HepG2 (cell line): ENCODE data around the gene PLCB1. TPM values are rescaled to one million over a fixed set of nuclear protein-coding genes. Genes with fewer than 3 reads are reported as not detected.

Experiments used
- ATF1 ChIP-seq: IDR thresholded peaks from 2 replicates; pipeline ENCODE4 v1.6.1; 2016; ENCODE audit warnings: mild to moderate bottlenecking, control low read depth
- EP300 ChIP-seq, 3 experiments: sonication (generic) in 1 of 3; formaldehyde crosslinking in 1 of 3; IDR thresholded peaks; 2 replicates each; pipeline versions ENCODE4 v1.5.1 to v1.6.1; 2011 to 2020; ENCODE audit warnings: low read depth in 2 of 3, low read length in 2 of 3, borderline replicate concordance in 1 of 3, improper control_type of control experiment in 1 of 3, mild to moderate bottlenecking in 1 of 3, missing genetic modification reagents in 1 of 3, moderate library complexity in 1 of 3
- ETV5 ChIP-seq: IDR thresholded peaks from 2 replicates; pipeline ENCODE4 v1.6.1; 2018; ENCODE audit warnings: missing biosample characterization, missing genetic modification reagents, inconsistent platforms, borderline replicate concordance
- FOXP1 ChIP-seq, 2 experiments: fragments of 450-650 bp in 1 of 2; IDR thresholded peaks; 2 replicates each; pipeline ENCODE4 v1.6.1; 2017 to 2018; ENCODE audit warnings: antibody characterized with exemption in 1 of 2
- GATA4 ChIP-seq: sonication (generic); IDR thresholded peaks from 2 replicates; pipeline ENCODE4 v1.6.1; 2016; ENCODE audit warnings: antibody characterized with exemption, low read depth, borderline replicate concordance
- GFI1 ChIP-seq: sonication (generic); formaldehyde crosslinking; IDR thresholded peaks from 2 replicates; pipeline ENCODE4 v1.5.0; 2020; ENCODE audit warnings: missing genetic modification reagents, mild to moderate bottlenecking, borderline replicate concordance
- HOXA3 ChIP-seq: sonication (generic); formaldehyde crosslinking; IDR thresholded peaks from 2 replicates; pipeline ENCODE4 v1.5.0; 2020; ENCODE audit warnings: missing genetic modification reagents
- IRF2 ChIP-seq: IDR thresholded peaks from 2 replicates; pipeline ENCODE4 v1.6.1; 2018; ENCODE audit warnings: missing genetic modification reagents, missing compliant biosample characterization
- ISL2 ChIP-seq: sonication (generic); formaldehyde crosslinking; IDR thresholded peaks from 2 replicates; pipeline ENCODE4 v1.5.0; 2020; ENCODE audit warnings: missing genetic modification reagents
- KMT2B ChIP-seq: IDR thresholded peaks from 2 replicates; pipeline ENCODE4 v1.6.1; 2016; ENCODE audit warnings: missing genetic modification reagents, missing compliant biosample characterization
- MEF2D ChIP-seq: sonication (generic); formaldehyde crosslinking; IDR thresholded peaks from 2 replicates; pipeline ENCODE4 v1.5.1; 2020; ENCODE audit warnings: mild to moderate bottlenecking, missing genetic modification reagents
- NCOA5 ChIP-seq: sonication (generic); formaldehyde crosslinking; IDR thresholded peaks from 2 replicates; pipeline ENCODE4 v1.4.0; 2020; ENCODE audit warnings: missing genetic modification reagents
- NFIC ChIP-seq: IDR thresholded peaks from 2 replicates; pipeline ENCODE4 v1.6.1; 2012; ENCODE audit warnings: mild to moderate bottlenecking, low read length, inconsistent platforms
- NPAS2 ChIP-seq: sonication (generic); formaldehyde crosslinking; IDR thresholded peaks from 2 replicates; pipeline ENCODE4 v1.8.0; 2022; ENCODE audit warnings: mild to moderate bottlenecking, missing genetic modification reagents, borderline replicate concordance
- RARA ChIP-seq: IDR thresholded peaks from 2 replicates; pipeline ENCODE4 v1.6.1; 2016; ENCODE audit warnings: missing genetic modification reagents, missing compliant biosample characterization
- RFX1 ChIP-seq: fragments of 450-650 bp; IDR thresholded peaks from 2 replicates; pipeline ENCODE4 v1.6.1; 2017
- RFXAP ChIP-seq: sonication (generic); formaldehyde crosslinking; IDR thresholded peaks from 2 replicates; pipeline ENCODE4 v1.4.0; 2020; ENCODE audit warnings: missing genetic modification reagents, borderline replicate concordance
- SCMH1 ChIP-seq: sonication (generic); formaldehyde crosslinking; IDR thresholded peaks from 2 replicates; pipeline ENCODE4 v1.9.0; 2021; ENCODE audit warnings: missing genetic modification reagents, mild to moderate bottlenecking, borderline replicate concordance
- SMAD1 ChIP-seq: sonication (generic); formaldehyde crosslinking; IDR thresholded peaks from 2 replicates; pipeline ENCODE4 v1.4.0; 2020; ENCODE audit warnings: missing genetic modification reagents, low read depth, mild to moderate bottlenecking, borderline replicate concordance
- SP5 ChIP-seq: IDR thresholded peaks from 2 replicates; pipeline ENCODE4 v1.6.1; 2016; ENCODE audit warnings: low read depth, borderline replicate concordance
- SSRP1 ChIP-seq: IDR thresholded peaks from 2 replicates; pipeline ENCODE4 v1.6.1; 2016; ENCODE audit warnings: control low read depth
- STAT5B ChIP-seq: sonication (generic); formaldehyde crosslinking; IDR thresholded peaks from 2 replicates; pipeline ENCODE4 v1.4.0; 2020; ENCODE audit warnings: missing genetic modification reagents
- TOE1 ChIP-seq: sonication (generic); formaldehyde crosslinking; IDR thresholded peaks from 2 replicates; pipeline ENCODE4 v1.4.0; 2020; ENCODE audit warnings: mild to moderate bottlenecking, missing genetic modification reagents
- ZFP62 ChIP-seq: sonication (generic); formaldehyde crosslinking; IDR thresholded peaks from 2 replicates; pipeline ENCODE4 v1.4.0; 2020; ENCODE audit warnings: missing genetic modification reagents
- ZNF136 ChIP-seq: sonication (generic); formaldehyde crosslinking; IDR thresholded peaks from 2 replicates; pipeline ENCODE4 v1.8.1; 2022; ENCODE audit warnings: low read depth, mild to moderate bottlenecking, moderate library complexity, missing genetic modification reagents
- ZNF205 ChIP-seq: IDR thresholded peaks from 2 replicates; pipeline ENCODE4 v1.6.1; 2018; ENCODE audit warnings: missing biosample characterization, missing genetic modification reagents
- ZNF674 ChIP-seq: sonication (generic); formaldehyde crosslinking; IDR thresholded peaks from 2 replicates; pipeline ENCODE4 v1.5.0; 2020; ENCODE audit warnings: low read depth, mild to moderate bottlenecking, missing genetic modification reagents
- polyA plus RNA-seq, 8 experiments: library from polyadenylated mRNA; depleted of rRNA in 3 of 8; stranded (reverse) in 7 of 8; unstranded in 1 of 8; fragments of >200 nt; fragmentation: Illumina TruSeq in 4 of 8; extraction: Trizol in 4 of 8; gene quantifications; 2 replicates each; pipeline versions ENCODE4 v1.2.1 to v1.2.3, GENCODE V29; 2011 to 2016; ENCODE audit warnings: low read depth in 4 of 8, missing spikeins in 1 of 8, mixed read lengths in 1 of 8; ENCODE audit not compliant: insufficient read depth in 1 of 8
- total RNA-seq, 5 experiments: library from RNA; depleted of rRNA; stranded (reverse); fragments of >200 nt; fragmentation: Illumina TruSeq; extraction: Trizol; gene quantifications; 2 replicates each; pipeline ENCODE4 v1.2.3, GENCODE V29; 2016; ENCODE audit warnings: low read depth in 1 of 5
- TF ChIP-seq, protein P1 (sequence below): sonication (generic); formaldehyde crosslinking; IDR thresholded peaks from 2 replicates; pipeline ENCODE4 v1.5.1; 2020; ENCODE audit warnings: mild to moderate bottlenecking, missing genetic modification reagents, moderate library complexity
- TF ChIP-seq, protein P2 (sequence below): sonication (generic); formaldehyde crosslinking; IDR thresholded peaks from 2 replicates; pipeline ENCODE4 v1.4.0; 2020; ENCODE audit warnings: missing genetic modification reagents
- TF ChIP-seq, protein P3 (sequence below): IDR thresholded peaks from 2 replicates; pipeline ENCODE4 v1.6.1; 2016

Gene PLCB1
- total and polyA plus RNA-seq, 2 of the 13 experiments (the other 11 are each of a cell fraction or from before 2014, with no cell fraction given), result 42.4 to 55.9 TPM

DNA sequence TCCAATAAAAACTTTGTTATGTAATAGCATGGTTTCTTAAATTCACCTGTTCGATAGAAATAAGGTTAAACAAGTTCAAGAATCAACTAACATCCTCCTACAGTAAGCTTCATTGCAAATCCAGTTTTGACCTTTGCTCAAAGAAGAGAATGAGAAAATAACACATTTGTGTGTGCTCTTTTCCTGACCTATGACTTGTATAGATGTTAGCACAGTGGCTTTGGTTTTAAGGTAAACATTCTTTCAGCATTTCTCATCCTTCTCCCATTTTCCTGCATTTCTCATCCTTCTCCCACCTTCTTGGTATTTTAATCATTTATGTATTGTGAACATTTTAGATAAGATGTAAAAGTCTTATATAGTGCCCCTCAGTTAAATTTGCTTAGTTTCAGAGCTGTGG, 73.9 kb downstream of the PLCB1 start (continued):
- TF ChIP-seq, protein P1, sequence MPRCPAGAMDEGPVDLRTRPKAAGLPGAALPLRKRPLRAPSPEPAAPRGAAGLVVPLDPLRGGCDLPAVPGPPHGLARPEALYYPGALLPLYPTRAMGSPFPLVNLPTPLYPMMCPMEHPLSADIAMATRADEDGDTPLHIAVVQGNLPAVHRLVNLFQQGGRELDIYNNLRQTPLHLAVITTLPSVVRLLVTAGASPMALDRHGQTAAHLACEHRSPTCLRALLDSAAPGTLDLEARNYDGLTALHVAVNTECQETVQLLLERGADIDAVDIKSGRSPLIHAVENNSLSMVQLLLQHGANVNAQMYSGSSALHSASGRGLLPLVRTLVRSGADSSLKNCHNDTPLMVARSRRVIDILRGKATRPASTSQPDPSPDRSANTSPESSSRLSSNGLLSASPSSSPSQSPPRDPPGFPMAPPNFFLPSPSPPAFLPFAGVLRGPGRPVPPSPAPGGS (CRISPR knock-in tag), result no peak
- TF ChIP-seq RFXAP (CRISPR knock-in tag), result no peak
- TF ChIP-seq, protein P2, sequence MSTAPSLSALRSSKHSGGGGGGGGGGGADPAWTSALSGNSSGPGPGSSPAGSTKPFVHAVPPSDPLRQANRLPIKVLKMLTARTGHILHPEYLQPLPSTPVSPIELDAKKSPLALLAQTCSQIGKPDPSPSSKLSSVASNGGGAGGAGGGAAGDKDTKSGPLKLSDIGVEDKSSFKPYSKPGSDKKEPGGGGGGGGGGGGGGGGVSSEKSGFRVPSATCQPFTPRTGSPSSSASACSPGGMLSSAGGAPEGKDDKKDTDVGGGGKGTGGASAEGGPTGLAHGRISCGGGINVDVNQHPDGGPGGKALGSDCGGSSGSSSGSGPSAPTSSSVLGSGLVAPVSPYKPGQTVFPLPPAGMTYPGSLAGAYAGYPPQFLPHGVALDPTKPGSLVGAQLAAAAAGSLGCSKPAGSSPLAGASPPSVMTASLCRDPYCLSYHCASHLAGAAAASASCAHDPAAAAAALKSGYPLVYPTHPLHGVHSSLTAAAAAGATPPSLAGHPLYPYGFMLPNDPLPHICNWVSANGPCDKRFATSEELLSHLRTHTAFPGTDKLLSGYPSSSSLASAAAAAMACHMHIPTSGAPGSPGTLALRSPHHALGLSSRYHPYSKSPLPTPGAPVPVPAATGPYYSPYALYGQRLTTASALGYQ (CRISPR knock-in tag), result peak; percentile 92
- peak; percentile 75 for TF ChIP-seq KMT2B (CRISPR knock-in tag)
- no peak for TF ChIP-seq STAT5B (CRISPR knock-in tag)
- TF ChIP-seq RARA (CRISPR knock-in tag), result peak; percentile 99
- no peak for TF ChIP-seq ZNF136
- peak; percentile 94 for TF ChIP-seq GFI1 (CRISPR knock-in tag)
- TF ChIP-seq SP5, result peak; percentile 33; the same call in 1 of the 2 replicates
- peak; percentile 19; the same call in 1 of the 2 replicates for TF ChIP-seq HOXA3 (CRISPR knock-in tag)
- TF ChIP-seq ISL2 (CRISPR knock-in tag), result peak; percentile 94
- TF ChIP-seq RFX1, result no peak
- TF ChIP-seq ZNF205 (CRISPR knock-in tag), result peak; percentile 80; the same call in 1 of the 2 replicates
- peak; percentile 38; the same call in 1 of the 2 replicates for TF ChIP-seq ATF1 (CRISPR knock-in tag)
- TF ChIP-seq GATA4, result peak; percentile 30; the same call in 1 of the 2 replicates
- TF ChIP-seq NCOA5 (CRISPR knock-in tag), result no peak
- TF ChIP-seq SMAD1 (CRISPR knock-in tag), result no peak
- TF ChIP-seq, protein P3, sequence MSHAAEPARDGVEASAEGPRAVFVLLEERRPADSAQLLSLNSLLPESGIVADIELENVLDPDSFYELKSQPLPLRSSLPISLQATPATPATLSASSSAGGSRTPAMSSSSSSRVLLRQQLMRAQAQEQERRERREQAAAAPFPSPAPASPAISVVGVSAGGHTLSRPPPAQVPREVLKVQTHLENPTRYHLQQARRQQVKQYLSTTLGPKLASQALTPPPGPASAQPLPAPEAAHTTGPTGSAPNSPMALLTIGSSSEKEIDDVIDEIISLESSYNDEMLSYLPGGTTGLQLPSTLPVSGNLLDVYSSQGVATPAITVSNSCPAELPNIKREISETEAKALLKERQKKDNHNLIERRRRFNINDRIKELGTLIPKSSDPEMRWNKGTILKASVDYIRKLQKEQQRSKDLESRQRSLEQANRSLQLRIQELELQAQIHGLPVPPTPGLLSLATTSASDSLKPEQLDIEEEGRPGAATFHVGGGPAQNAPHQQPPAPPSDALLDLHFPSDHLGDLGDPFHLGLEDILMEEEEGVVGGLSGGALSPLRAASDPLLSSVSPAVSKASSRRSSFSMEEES (CRISPR knock-in tag), result peak; percentile 71
- peak; percentile 91; the same call in 1 of the 2 replicates for TF ChIP-seq NFIC
- TF ChIP-seq NPAS2 (CRISPR knock-in tag), result no peak
- TF ChIP-seq FOXP1 (IDR thresholded peaks at IDR 0.05), result peak; percentile 36; the same call in 1 of the 2 replicates
- TF ChIP-seq FOXP1 (CRISPR knock-in tag; IDR thresholded peaks at IDR 0.05), result peak; percentile 97
- no peak for TF ChIP-seq SCMH1 (CRISPR knock-in tag)
- peak; percentile 81 for TF ChIP-seq MEF2D
- TF ChIP-seq ZFP62, result no peak
- TF ChIP-seq IRF2, result peak; percentile 90
- peak; percentile 44; the same call in 1 of the 2 replicates for TF ChIP-seq TOE1 (CRISPR knock-in tag)
- peak; percentile 43; the same call in 1 of the 2 replicates for TF ChIP-seq SSRP1
- no peak for TF ChIP-seq ZNF674 (CRISPR knock-in tag)
- peak; percentile 64; the same call in 1 of the 2 replicates for TF ChIP-seq ETV5 (CRISPR knock-in tag)
- TF ChIP-seq EP300 (IDR thresholded peaks at IDR 0.05; ENCODE audit: low read depth in 2 of 2, low read length in 2 of 2), result peak; percentile 78 to 98; a peak in 3 of 4 replicates
- peak; percentile 89 for TF ChIP-seq EP300 (CRISPR knock-in tag; IDR thresholded peaks at IDR 0.05; ENCODE audit: borderline replicate concordance)
